VCaP (cell line): ENCODE results near the gene KIAA1958.

Source experiments
- H3K27ac ChIP-seq: fragments of 450-650 bp; 2 replicates; pipeline ENCODE4 v1.5.1; 2017
- CTCF ChIP-seq: fragments of 450-650 bp; conservative IDR thresholded peaks from 2 replicates; pipeline ENCODE4 v1.5.1; 2017; ENCODE audit warnings: mild to moderate bottlenecking, moderate library complexity

Gene KIAA1958

GRCh38 chr9:112541685-112542084, 55.1 kb downstream of the KIAA1958 start:
- H3K27ac ChIP-seq: peak overlapping the region; percentile 69
- no peak for TF ChIP-seq CTCF

GRCh38 chr9:112542593-112543292, 56.1 kb downstream of the KIAA1958 start:
- H3K27ac ChIP-seq: peak overlapping the region; percentile 69
- TF ChIP-seq CTCF: no peak

- no peak overlapping the region for H3K27ac ChIP-seq
Measured at GRCh38 chr9:112544477-112544876, 57.9 kb downstream of the KIAA1958 start.

GRCh38 chr9:112545237-112545636, 58.6 kb downstream of the KIAA1958 start:
- TF ChIP-seq CTCF: no peak
- H3K27ac ChIP-seq: no peak overlapping the region

More at GRCh38 chr9:112544477-112544876, 57.9 kb downstream of the KIAA1958 start:
- TF ChIP-seq CTCF: no peak

- H3K27ac ChIP-seq: no peak overlapping the region
- TF ChIP-seq CTCF: no peak
Measured at GRCh38 chr9:112546149-112547012, 59.8 kb downstream of the KIAA1958 start.

- no peak for TF ChIP-seq CTCF
- no peak overlapping the region for H3K27ac ChIP-seq
Measured at GRCh38 chr9:112548051-112548440, 61.4 kb downstream of the KIAA1958 start.

- TF ChIP-seq CTCF: no peak
- no peak overlapping the region for H3K27ac ChIP-seq
Measured at GRCh38 chr9:112548836-112549595, 62.4 kb downstream of the KIAA1958 start.
